ENCODE results near the gene SST. TPM values are rescaled to one million over a fixed set of nuclear protein-coding genes. Genes with fewer than 3 reads are reported as not detected.

SST gene
- total and polyA plus RNA-seq, 10 of the 15 experiments (the other 5 are each of a cell fraction or from before 2014, with no cell fraction given), result 0.35 to 0.38 TPM; not detected in 8

DNA sequence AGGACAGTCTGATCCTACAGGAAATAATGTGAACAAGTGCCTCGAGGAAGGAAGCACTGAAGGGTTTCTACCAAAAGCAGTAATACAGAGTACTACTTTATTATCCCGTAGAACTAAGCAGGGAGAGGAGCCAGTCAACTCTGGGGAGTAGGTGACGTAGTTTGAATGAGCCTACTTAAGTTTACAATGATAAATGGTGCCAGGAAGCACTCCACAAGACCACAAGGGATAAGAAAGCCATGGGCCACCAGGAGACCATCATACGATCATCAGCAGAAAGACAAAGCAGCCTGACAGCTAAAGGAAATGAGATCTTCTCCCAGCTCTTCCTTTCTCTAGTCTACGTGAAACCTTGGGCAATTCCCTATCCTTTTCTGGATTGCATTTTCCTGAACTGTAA is 27.3 kb downstream of the SST start:
- Histone ChIP-seq H3K36me3 (ENCODE audit: control insufficient read depth in 2 of 2, insufficient read depth in 2 of 2, low read length in 1 of 2) (no peaks in the 10 kb centered on the region), H2AFZ (ENCODE audit: control insufficient read depth, low read depth, low read length) (no peak overlapping the region), H3K27me3 (replicated peaks in 1 of 2; ENCODE audit: control insufficient read depth in 2 of 2, insufficient read depth in 2 of 2, low read length in 1 of 2) (peaks cover 0 to 3% of the 10 kb centered on the region in 2 experiments; a peak in 2 of 4 replicates), H3K9ac (ENCODE audit: control insufficient read depth, insufficient read depth, low read length) (no peak overlapping the region), H4K20me1 (ENCODE audit: control insufficient read depth, insufficient read depth) (no peaks in the 10 kb centered on the region), H3K79me2 (ENCODE audit: control insufficient read depth, insufficient read depth, low read length) (no peaks in the 10 kb centered on the region), H3K27ac (ENCODE audit: control insufficient read depth, insufficient read depth) (no peak overlapping the region), H3K4me1 (ENCODE audit: control insufficient read depth, insufficient read depth, low read length) (no peaks in the 10 kb centered on the region), H3K9me3 (replicated peaks; ENCODE audit: control insufficient read depth, insufficient read depth, low read length) (no peaks in the 10 kb centered on the region), H3K4me2 (ENCODE audit: control insufficient read depth, insufficient read depth) (no peak overlapping the region), H3K4me3 (no peak overlapping the region)
- ATAC-seq (no peak), FAIRE-seq (no peak), DNase-seq (ENCODE audit: low read depth, low spot score) (no peak)
- BruUV-seq (replicated peaks), result no TSS peak
- WGBS (ENCODE audit: insufficient coverage, insufficient replicate concordance, low lambda C conversion rate, missing lambda C conversion rate), result 26% methylated on average over 5 of the region's 5 CpGs
- ChIA-PET RAD21 (ENCODE audit: unreplicated experiment) (no interaction called here), CTCF (interaction anchor here (1.4 kb wide), 1 partner anchor 324 kb away, joined by 5 read pairs; no protein-coding TSS in a partner anchor), SMC1A (ENCODE audit: uncharacterized antibody, unreplicated experiment) (interaction anchor here (0.6 to 0.8 kb wide), 2 partner anchors 27 to 76 kb away, joined by 3 to 4 read pairs; no protein-coding TSS in a partner anchor), POLR2A (no interaction called here)
- in situ Hi-C loops (cut with MboI) (no loop called here), intact Hi-C loops (cut with micrococcal nuclease; ENCODE audit: unreplicated experiment) (no loop called here)
- TF ChIP-seq EGR1 (IDR thresholded peaks at IDR 0.05; ENCODE audit: borderline replicate concordance in 1 of 2, low read depth in 2 of 2, low read length in 2 of 2) (no peak), SREBF1 (IDR thresholded peaks at IDR 0.05; ENCODE audit: low read length) (no peak), RAD21 (IDR thresholded peaks at IDR 0.05; ENCODE audit: insufficient read depth, low read depth, low read length) (no peak), SPI1 (IDR thresholded peaks at IDR 0.05; ENCODE audit: borderline replicate concordance, insufficient read depth, low read depth, low read length) (no peak), ZZZ3 (IDR thresholded peaks at IDR 0.05; ENCODE audit: control insufficient read depth, insufficient read length, low read depth) (no peak), IKZF2 (IDR thresholded peaks at IDR 0.05) (no peak), FOXK2 (IDR thresholded peaks at IDR 0.05) (no peak), NFYB (IDR thresholded peaks at IDR 0.05; ENCODE audit: insufficient read depth, low read depth, low read length) (no peak), IKZF1 (conservative IDR thresholded peaks at IDR 0.05) (no peak), YBX1 (IDR thresholded peaks at IDR 0.05) (no peak), CBFB (IDR thresholded peaks at IDR 0.05; ENCODE audit: low read depth) (no peak), ZSCAN29 (IDR thresholded peaks at IDR 0.05) (no peak), RB1 (IDR thresholded peaks at IDR 0.05; ENCODE audit: borderline replicate concordance) (no peak), MTA3 (IDR thresholded peaks at IDR 0.05; ENCODE audit: borderline replicate concordance, low read length) (no peak)
- TF ChIP-seq, protein P1, sequence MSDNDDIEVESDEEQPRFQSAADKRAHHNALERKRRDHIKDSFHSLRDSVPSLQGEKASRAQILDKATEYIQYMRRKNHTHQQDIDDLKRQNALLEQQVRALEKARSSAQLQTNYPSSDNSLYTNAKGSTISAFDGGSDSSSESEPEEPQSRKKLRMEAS (IDR thresholded peaks at IDR 0.05; ENCODE audit: low read depth, low read length), result no peak
- TF ChIP-seq, protein P2, sequence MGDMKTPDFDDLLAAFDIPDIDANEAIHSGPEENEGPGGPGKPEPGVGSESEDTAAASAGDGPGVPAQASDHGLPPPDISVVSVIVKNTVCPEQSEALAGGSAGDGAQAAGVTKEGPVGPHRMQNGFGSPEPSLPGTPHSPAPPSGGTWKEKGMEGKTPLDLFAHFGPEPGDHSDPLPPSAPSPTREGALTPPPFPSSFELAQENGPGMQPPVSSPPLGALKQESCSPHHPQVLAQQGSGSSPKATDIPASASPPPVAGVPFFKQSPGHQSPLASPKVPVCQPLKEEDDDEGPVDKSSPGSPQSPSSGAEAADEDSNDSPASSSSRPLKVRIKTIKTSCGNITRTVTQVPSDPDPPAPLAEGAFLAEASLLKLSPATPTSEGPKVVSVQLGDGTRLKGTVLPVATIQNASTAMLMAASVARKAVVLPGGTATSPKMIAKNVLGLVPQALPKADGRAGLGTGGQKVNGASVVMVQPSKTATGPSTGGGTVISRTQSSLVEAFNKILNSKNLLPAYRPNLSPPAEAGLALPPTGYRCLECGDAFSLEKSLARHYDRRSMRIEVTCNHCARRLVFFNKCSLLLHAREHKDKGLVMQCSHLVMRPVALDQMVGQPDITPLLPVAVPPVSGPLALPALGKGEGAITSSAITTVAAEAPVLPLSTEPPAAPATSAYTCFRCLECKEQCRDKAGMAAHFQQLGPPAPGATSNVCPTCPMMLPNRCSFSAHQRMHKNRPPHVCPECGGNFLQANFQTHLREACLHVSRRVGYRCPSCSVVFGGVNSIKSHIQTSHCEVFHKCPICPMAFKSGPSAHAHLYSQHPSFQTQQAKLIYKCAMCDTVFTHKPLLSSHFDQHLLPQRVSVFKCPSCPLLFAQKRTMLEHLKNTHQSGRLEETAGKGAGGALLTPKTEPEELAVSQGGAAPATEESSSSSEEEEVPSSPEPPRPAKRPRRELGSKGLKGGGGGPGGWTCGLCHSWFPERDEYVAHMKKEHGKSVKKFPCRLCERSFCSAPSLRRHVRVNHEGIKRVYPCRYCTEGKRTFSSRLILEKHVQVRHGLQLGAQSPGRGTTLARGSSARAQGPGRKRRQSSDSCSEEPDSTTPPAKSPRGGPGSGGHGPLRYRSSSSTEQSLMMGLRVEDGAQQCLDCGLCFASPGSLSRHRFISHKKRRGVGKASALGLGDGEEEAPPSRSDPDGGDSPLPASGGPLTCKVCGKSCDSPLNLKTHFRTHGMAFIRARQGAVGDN (IDR thresholded peaks at IDR 0.05), result no peak
- TF ChIP-seq, protein P3, sequence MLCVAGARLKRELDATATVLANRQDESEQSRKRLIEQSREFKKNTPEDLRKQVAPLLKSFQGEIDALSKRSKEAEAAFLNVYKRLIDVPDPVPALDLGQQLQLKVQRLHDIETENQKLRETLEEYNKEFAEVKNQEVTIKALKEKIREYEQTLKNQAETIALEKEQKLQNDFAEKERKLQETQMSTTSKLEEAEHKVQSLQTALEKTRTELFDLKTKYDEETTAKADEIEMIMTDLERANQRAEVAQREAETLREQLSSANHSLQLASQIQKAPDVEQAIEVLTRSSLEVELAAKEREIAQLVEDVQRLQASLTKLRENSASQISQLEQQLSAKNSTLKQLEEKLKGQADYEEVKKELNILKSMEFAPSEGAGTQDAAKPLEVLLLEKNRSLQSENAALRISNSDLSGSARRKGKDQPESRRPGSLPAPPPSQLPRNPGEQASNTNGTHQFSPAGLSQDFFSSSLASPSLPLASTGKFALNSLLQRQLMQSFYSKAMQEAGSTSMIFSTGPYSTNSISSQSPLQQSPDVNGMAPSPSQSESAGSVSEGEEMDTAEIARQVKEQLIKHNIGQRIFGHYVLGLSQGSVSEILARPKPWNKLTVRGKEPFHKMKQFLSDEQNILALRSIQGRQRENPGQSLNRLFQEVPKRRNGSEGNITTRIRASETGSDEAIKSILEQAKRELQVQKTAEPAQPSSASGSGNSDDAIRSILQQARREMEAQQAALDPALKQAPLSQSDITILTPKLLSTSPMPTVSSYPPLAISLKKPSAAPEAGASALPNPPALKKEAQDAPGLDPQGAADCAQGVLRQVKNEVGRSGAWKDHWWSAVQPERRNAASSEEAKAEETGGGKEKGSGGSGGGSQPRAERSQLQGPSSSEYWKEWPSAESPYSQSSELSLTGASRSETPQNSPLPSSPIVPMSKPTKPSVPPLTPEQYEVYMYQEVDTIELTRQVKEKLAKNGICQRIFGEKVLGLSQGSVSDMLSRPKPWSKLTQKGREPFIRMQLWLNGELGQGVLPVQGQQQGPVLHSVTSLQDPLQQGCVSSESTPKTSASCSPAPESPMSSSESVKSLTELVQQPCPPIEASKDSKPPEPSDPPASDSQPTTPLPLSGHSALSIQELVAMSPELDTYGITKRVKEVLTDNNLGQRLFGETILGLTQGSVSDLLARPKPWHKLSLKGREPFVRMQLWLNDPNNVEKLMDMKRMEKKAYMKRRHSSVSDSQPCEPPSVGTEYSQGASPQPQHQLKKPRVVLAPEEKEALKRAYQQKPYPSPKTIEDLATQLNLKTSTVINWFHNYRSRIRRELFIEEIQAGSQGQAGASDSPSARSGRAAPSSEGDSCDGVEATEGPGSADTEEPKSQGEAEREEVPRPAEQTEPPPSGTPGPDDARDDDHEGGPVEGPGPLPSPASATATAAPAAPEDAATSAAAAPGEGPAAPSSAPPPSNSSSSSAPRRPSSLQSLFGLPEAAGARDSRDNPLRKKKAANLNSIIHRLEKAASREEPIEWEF (IDR thresholded peaks at IDR 0.05; ENCODE audit: insufficient replicate concordance, low read depth, low read length), result no peak

All from GM12878 (cell line).